HEK293T (cell line): ENCODE data around the gene MUC5B.
A peak's percentile ranks its signal among the peaks of the same experiment; 100 is the strongest.
"Not testable (repeated sequence)": the region's sequence is repeated elsewhere in the genome, so short reads cannot be mapped to it uniquely, and the experiment has no call there.

Experiments used
- CTCF ChIA-PET: fragments of 350-600 bp; formaldehyde crosslinking; extraction: SDS; loops from one replicate; lab custom pipeline; 2021; ENCODE audit warnings: antibody characterized with exemption, inconsistent platforms; lab: Yijun Ruan, JAX
- POLR2A ChIA-PET: fragments of 350-600 bp; formaldehyde crosslinking; extraction: SDS; loops from one replicate; lab custom pipeline; 2020; ENCODE audit warnings: antibody characterized with exemption, inconsistent platforms; lab: Yijun Ruan, JAX
- DNase-seq: peaks from one replicate; pipeline ENCODE4 v3.0.0; 2012; ENCODE audit warnings: mixed read lengths; ENCODE audit errors: extremely low spot score
- ARNT ChIP-seq: fragments of 450-650 bp; IDR thresholded peaks from 2 replicates; pipeline ENCODE4 v1.6.1; 2017; ENCODE audit warnings: mild to moderate bottlenecking
- BHLHE40 ChIP-seq: fragments of 450-650 bp; IDR thresholded peaks from 2 replicates; pipeline ENCODE4 v1.6.1; 2016; ENCODE audit warnings: mild to moderate bottlenecking, moderate library complexity, borderline replicate concordance
- CTBP1 ChIP-seq: fragments of 450-650 bp; IDR thresholded peaks from 2 replicates; pipeline ENCODE4 v1.6.1; 2016; ENCODE audit warnings: borderline replicate concordance
- ELF4 ChIP-seq: fragments of 450-650 bp; IDR thresholded peaks from 2 replicates; pipeline ENCODE4 v1.6.1; 2017; ENCODE audit warnings: antibody characterized with exemption
- FOXA1 ChIP-seq: fragments of 450-650 bp; IDR thresholded peaks from 2 replicates; pipeline ENCODE4 v1.6.1; 2016; ENCODE audit warnings: mild to moderate bottlenecking
- FOXK2 ChIP-seq: fragments of 450-650 bp; IDR thresholded peaks from 2 replicates; pipeline ENCODE4 v1.6.1; 2016; ENCODE audit warnings: mild to moderate bottlenecking
- FOXM1 ChIP-seq: fragments of 450-650 bp; IDR thresholded peaks from 2 replicates; pipeline ENCODE4 v1.6.1; 2017; ENCODE audit warnings: mild to moderate bottlenecking, borderline replicate concordance
- HDGF ChIP-seq: fragments of 450-650 bp; IDR thresholded peaks from 2 replicates; pipeline ENCODE4 v1.6.1; 2017; ENCODE audit warnings: antibody characterized with exemption, borderline replicate concordance
- L3MBTL2 ChIP-seq: fragments of 450-650 bp; conservative IDR thresholded peaks from 2 replicates; pipeline ENCODE4 v1.6.1; 2016; ENCODE audit warnings: mild to moderate bottlenecking
- LEF1 ChIP-seq: fragments of 450-650 bp; IDR thresholded peaks from 2 replicates; pipeline ENCODE4 v1.6.1; 2017; ENCODE audit warnings: mild to moderate bottlenecking, borderline replicate concordance
- NFRKB ChIP-seq: fragments of 450-650 bp; IDR thresholded peaks from 2 replicates; pipeline ENCODE4 v1.6.1; 2016; ENCODE audit warnings: mild to moderate bottlenecking, moderate library complexity
- SP1 ChIP-seq: fragments of 450-650 bp; IDR thresholded peaks from 2 replicates; pipeline ENCODE4 v1.6.1; 2017
- SUZ12 ChIP-seq: fragments of 450-650 bp; IDR thresholded peaks from 2 replicates; pipeline ENCODE4 v1.6.1; 2016; ENCODE audit warnings: mild to moderate bottlenecking
- TARDBP ChIP-seq: fragments of 450-650 bp; IDR thresholded peaks from 2 replicates; pipeline ENCODE4 v1.6.1; 2016
- ZNF384 ChIP-seq: fragments of 450-650 bp; IDR thresholded peaks from 2 replicates; pipeline ENCODE4 v1.6.1; 2016
- TF ChIP-seq, protein P1 (sequence below): fragments of 450-650 bp; IDR thresholded peaks from 2 replicates; pipeline ENCODE4 v1.6.1; 2016

MUC5B gene

DNA sequence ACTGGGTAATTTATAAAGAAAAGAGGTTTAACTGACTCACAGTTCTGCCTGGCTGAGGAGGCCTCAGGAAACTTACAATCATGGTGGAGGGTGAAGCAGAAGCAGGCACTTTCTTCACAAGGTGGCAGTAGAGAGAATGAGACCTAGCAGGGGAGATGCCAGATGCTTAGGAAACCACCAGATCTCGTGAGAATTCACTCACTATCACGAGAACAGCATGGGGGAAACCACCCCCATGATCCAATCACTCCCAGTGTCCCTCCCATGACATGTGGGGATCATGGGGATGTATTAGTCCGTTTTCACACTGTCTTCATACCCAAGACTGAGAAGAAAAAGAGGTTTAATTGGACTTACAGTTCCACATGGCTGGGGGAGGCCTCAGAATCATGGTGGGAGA is 41.6 kb downstream of the MUC5B start:
- POLR2A ChIA-PET, CTCF ChIA-PET: not testable (repeated sequence)
- 0 out of 2 replicates have a peak, but pooled peaks have one; percentile 25 for TF ChIP-seq L3MBTL2
- DNase-seq: peak; percentile 35

DNA sequence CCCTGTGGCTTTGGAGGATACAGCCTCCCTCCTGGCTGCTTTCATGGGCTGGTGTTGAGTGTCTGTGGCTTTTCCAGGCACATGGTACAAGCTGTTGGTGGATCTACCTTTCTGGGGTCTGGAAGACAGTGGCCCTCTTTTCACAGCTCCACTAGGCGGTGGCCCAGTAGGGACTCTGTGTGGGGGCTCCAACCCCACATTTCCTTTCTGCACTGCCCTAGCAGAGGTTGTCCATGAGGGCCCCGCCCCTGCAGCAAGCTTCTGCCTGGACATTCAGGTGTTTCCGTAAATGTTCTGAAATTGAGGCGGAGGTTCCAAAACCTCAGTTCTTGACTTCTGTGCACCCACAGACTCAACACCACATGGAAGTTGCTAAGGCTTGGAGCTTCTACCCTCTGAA is 42.6 kb downstream of the MUC5B start:
- POLR2A ChIA-PET, CTCF ChIA-PET, DNase-seq: not testable (repeated sequence)

DNA sequence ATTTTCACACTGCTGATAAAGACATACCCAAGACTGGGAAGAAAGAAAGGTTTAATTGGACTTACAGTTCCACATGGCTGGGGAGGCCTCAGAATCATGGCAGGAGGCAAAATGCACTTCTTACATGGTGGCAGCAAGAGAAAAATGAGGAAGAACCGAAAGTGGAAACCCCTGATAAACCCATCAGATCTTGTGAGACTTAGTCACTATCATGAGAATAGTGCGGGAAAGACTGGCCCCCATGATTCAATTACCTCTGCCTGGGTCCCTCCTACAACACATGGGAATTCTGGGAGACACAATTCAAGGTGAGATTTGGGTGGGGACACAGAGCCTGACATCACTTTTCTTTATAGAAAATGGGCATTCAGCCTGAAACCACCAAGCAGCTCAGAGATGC is 44.1 kb downstream of the MUC5B start:
- DNase-seq, POLR2A ChIA-PET: not testable (repeated sequence)
- CTCF ChIA-PET: interaction anchor here (0.7 kb wide), 1 partner anchor 169 kb away, joined by 3 read pairs; no protein-coding TSS in a partner anchor

DNA sequence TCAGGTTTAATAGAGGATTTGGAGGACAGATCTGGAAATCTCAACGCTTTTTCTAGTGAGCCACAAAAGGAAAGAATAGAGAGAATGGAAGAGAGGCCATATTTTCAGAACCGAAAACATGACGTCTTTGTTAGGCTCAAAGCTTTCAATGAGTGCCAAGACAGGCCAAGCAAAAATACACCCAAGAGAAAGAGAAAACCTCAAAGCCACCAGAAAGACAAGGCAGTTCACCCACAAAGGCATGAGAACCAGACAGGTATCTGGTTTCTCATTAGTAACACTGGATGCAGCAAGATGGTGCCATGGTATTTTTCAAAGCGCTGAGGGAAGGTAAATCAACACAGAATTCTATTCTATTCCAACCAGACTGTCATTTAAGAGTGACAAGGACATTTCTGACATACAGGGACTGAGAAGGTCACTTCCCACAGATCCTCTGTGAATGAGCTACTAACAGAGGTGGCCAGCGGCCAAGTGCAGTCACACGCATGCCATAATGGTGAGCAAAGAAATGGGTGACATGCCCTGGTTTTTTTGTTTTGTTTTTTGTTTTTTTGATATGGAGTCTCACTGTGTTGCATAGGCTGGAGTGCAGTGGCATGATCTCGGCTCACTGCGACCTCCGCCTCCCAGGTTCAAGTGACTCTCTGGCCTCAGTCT is 44.7 kb downstream of the MUC5B start:
- ChIA-PET CTCF (interaction anchor here (0.7 kb wide), 1 partner anchor 169 kb away, joined by 3 read pairs; no protein-coding TSS in a partner anchor), POLR2A (interaction anchor here (0.6 kb wide), 1 partner anchor 520 kb away, joined by 4 read pairs; no protein-coding TSS in a partner anchor)
- TF ChIP-seq BHLHE40 (no peak), ARNT (no peak), L3MBTL2 (no peak), SP1 (no peak), CTBP1 (no peak), TARDBP (no peak), ELF4 (no peak), SUZ12 (no peak), HDGF (no peak)
- no peak for DNase-seq

DNA sequence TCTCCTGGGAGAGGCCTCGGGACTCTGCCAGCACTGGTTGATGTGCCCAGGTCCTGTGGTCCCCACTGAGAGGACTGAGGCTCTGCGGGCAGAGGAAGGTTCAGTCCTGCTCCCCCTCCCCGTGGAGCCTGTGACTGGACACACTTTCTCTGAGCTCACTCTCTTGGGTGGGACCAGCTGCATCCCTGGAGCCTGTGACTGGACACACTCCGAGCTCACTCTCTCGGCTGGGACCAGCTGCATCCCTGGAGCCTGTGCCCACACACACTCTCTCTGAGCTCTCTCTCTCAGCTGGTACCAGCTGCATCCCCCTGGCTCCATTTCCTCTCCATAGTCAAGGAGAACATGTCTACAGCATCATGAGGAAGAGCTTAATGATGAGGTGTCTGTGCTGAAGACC is 47.1 kb downstream of the MUC5B start:
- TF ChIP-seq FOXA1 (no peak), FOXK2 (no peak)
- POLR2A ChIA-PET: interaction anchor here (0.6 to 1.6 kb wide), 2 partner anchors 8 to 66 kb away, joined by 3 to 4 read pairs; no protein-coding TSS in a partner anchor
- no peak for DNase-seq
- CTCF ChIA-PET: no interaction called here

DNA sequence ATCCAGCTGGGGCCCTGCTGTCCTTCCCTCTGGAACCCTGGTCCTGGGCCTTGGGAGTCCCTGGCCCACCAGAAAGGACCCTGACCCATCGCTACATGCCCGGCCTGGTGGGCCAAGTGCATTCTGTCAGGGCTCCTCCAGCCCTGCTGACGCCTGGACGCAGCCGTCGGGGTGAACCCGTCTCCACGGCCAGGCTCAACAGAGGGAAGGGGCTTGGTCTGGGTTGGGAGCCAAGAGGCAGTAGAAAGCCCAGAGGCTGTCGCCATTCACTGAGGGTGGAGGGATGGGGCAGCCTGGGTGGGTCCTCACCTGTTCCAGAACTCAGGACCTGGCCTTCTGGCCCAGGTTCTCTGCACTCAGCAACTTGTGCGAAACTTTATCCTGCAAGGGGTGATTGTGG is 47.6 kb downstream of the MUC5B start:
- DNase-seq: no peak
- ChIA-PET POLR2A (interaction anchor here (0.6 to 1.6 kb wide), 2 partner anchors 8 to 66 kb away, joined by 3 to 4 read pairs; no protein-coding TSS in a partner anchor), CTCF (no interaction called here)
- TF ChIP-seq L3MBTL2 (no peak), SP1 (no peak), SUZ12 (no peak), ZNF384 (no peak), ELF4 (no peak), NFRKB (no peak), ARNT (no peak), FOXA1 (no peak), BHLHE40 (no peak), FOXM1 (no peak), CTBP1 (no peak), LEF1 (no peak), TARDBP (no peak), FOXK2 (no peak)
- TF ChIP-seq, protein P1, sequence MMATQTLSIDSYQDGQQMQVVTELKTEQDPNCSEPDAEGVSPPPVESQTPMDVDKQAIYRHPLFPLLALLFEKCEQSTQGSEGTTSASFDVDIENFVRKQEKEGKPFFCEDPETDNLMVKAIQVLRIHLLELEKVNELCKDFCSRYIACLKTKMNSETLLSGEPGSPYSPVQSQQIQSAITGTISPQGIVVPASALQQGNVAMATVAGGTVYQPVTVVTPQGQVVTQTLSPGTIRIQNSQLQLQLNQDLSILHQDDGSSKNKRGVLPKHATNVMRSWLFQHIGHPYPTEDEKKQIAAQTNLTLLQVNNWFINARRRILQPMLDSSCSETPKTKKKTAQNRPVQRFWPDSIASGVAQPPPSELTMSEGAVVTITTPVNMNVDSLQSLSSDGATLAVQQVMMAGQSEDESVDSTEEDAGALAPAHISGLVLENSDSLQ: no peak

DNA sequence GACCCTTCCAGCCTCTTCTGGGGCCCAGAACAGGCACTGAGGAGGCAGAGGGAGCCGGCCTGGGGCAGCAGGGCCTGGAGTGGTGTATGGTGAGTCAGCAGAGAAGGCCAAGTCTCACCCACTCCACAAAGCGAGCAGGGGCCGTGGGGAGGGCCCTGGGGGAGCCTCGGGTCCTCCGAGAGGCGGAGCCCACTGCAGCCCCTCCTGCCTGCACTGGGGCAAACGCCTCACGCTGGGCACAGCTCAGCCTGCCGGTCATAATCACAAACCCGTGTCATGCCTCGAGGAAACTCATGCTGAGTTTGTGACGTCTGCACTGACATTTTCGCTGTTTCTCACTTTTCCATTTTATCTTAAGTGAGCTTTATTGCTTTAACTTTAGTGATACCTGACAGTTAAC is 48.1 kb downstream of the MUC5B start:
- DNase-seq: peak; percentile 28

DNA sequence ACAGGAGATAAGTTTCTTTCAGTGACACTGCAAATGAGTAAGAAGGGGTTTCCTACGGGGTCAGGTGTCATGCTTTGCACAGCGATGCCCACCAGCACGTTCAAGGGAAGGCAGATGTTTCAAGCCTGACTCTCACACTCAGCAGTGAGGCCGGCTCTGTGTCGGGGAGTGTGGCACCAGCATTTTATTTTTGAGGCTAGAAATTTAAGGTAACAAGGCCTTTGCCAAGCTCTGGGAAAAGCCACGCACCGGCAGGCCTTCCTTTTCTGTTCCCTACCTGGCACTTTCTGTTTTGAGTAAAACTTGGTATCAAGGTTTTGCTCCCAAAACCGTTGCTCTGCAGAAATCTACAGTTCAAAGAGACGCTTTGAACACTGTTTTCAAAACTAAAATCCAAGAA is 48.5 kb downstream of the MUC5B start:
- CTCF ChIA-PET: no interaction called here
- no peak for DNase-seq
- POLR2A ChIA-PET: interaction anchor here (1.6 kb wide), 1 partner anchor 9 kb away, joined by 4 read pairs; no protein-coding TSS in a partner anchor
- TF ChIP-seq ELF4: no peak
- no peak for TF ChIP-seq ZNF384
- TF ChIP-seq LEF1: no peak
- no peak for TF ChIP-seq SUZ12
- TF ChIP-seq FOXM1: no peak
- no peak for TF ChIP-seq FOXK2
- TF ChIP-seq L3MBTL2: no peak
- TF ChIP-seq NFRKB: no peak
- TF ChIP-seq FOXA1: no peak

More for the DNA sequence above, 48.1 kb downstream of the MUC5B start:
- CTCF ChIA-PET: no interaction called here
- no peak for TF ChIP-seq FOXA1
- TF ChIP-seq, protein P1: peak; percentile 36; the same call in 1 of the 2 replicates
- POLR2A ChIA-PET: interaction anchor here (1.6 kb wide), 1 partner anchor 9 kb away, joined by 4 read pairs; no protein-coding TSS in a partner anchor
